ENCODE measurements around the gene ZBTB49. TPM values are rescaled to one million over a fixed set of nuclear protein-coding genes. Genes with fewer than 3 reads are reported as not detected.

ZBTB49 gene
- polyA plus RNA-seq, 5 donors: 8.3 to 12.7 (median 9.8) TPM

GRCh38 chr4:4281787-4282186 lies 8.3 kb upstream of the ZBTB49 start:
- DNase-seq: no peak

DNA sequence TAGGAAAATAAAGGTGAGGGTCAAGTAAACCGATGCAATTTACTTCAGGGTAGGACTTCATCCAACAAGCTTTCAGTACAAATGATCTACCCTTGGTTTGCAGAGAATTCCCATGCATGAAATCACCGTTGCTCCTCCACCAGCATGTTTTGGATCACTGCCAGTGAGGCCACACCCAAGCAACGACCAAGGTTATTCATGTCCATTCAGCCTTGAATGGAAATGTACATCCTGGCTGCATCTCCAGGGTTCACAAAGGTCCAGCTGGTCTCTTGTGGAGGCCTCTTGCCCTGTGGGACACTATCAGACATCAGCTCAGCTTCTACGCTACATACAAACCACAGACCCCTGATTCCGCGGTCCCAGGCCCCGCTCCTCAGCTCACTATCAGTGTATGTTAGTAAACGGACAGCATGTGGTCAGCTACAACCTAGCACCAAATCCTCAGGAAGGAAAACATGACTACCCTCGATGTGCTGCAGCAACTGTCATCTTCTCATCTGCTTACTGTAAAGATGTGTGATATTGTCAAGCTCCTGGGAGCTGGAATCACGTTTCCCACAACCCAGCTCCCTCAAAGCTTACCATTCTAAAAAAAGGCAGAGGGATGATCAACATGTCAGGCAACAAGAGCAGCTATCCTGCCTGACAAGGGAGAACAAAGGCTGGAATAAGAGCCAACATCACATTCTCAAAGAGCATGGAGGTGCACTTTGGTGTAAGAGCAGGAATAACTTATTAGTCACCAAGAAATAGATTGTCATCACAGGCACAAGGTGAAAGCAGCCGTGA lies 5.0 kb upstream of the ZBTB49 start:
- no peak for DNase-seq

GRCh38 chr4:4288098-4288497 lies 2.0 kb upstream of the ZBTB49 start:
- DNase-seq: no peak

- DNase-seq: no peak
Measured at GRCh38 chr4:4289055-4289454, 996 bp upstream of the ZBTB49 start.

DNA sequence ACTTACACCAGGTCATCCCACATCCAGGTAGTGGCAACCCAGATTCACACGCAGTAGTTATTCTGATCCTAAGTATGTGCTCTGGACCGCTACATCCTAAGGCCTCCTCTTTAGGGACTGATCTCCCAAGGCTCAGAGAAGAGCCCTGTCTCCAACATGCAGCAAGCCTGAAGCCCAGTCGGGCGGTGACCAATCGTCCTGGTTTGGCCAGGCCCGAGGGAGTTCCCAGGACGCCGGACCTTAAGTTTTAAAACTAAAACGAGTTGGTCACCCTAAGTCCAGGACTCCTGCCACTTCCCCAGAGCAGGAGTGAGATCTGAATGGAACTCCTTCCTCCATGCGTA lies 482 bp upstream of the ZBTB49 start:
- DNase-seq: no peak

DNA sequence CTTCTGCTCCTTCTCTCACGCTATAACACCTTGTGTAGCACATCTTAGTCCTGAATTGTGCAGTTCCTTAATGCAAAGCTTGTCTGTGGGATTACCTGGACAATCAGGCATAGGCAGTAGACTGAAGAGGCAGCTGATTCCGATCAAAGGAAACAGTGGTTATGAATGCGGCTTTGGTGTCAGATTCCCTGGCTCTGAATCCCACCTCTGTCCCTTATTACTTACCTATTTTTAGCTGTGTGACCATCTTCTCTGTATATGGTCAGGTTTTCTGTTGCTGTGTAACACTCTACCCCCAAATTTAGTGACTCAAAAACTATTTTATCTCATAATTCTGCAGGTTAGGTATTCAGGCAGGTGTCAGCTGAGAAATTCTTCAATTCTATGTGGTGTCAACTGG lies 3.2 kb downstream of the ZBTB49 start:
- no peak for DNase-seq

DNA sequence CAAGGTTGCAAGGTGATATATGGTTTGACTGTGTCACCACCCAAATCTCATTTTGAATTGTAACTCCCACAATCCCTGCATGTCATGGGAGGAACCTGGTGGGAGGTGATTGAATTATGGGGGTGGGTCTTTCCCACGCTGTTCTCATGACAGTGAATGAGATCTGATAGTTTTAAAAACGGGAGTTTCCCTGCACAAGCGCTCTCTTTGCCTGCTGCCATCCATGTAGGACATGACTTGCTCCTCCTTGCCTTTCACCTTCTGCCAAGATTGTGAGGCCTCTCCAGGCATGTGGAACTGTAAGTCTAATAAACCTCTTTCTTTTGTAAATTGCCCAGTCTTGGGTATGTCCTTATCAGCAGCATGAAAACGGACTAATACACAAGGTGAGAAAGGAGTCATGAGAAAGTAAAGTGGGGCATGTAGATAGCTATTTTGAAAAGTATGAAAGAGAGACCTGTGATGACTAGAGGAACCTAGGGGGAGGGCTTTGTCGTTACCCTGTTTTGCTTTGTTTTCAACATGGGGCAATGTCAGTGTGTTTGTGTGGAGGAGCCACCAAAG lies 6.3 kb downstream of the ZBTB49 start:
- no peak for DNase-seq

DNA sequence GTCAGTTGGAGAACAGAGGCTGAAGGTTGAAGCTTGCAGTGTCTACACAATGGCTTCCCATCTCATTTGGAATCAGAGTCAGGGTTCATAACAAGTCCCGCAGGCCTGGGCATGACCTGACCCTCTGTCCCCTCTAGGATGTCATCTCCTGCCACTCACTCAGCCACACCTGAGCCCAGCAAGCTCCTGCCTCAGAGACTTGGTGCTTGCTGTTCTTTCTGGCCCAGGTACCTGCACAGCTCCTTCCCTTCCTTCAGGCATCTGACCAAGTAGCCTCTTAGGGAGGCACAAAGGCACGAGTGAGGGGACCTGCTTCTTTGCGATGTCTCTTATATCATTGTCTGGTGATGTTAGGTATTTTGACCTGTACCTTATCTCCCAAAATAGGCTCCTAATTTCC lies 9.0 kb downstream of the ZBTB49 start:
- no peak for DNase-seq

DNA sequence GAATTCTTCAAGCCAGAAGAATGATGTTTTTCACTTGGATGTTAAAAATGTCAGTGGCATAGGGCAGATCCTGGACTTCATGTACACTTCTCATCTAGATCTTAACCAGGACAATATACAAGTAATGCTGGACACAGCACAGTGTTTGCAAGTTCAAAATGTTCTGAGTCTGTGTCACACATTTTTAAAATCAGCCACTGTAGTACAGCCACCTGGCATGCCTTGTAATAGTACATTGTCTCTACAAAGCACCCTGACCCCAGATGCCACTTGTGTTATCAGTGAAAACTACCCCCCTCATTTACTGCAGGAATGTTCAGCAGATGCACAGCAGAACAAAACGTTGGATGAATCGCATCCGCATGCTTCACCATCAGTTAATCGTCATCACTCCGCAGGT lies 11.9 kb downstream of the ZBTB49 start:
- DNase-seq: no peak

- DNase-seq: no peak
Measured at GRCh38 chr4:4302416-4302815, 12.4 kb downstream of the ZBTB49 start.

DNA sequence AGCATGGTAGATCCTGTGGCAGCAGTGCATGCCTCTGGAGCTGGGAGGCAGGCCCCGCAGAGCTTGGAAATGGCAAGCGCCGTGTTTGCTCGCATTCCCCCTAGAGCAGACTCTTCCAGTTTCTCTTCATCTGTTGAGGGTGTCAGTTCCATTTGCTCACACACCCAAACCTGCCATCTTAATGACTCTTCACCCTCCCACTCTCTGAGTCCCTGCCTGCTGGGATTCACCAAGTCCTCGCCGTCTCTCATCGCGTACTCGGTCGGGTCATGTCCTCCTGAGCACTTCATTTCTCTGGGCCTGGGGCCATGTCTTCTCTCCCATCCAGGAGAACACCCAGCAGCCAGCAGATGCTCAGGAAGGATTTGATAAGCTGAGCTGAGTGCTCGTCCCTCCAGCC lies 16.9 kb downstream of the ZBTB49 start:
- DNase-seq: no peak

DNA sequence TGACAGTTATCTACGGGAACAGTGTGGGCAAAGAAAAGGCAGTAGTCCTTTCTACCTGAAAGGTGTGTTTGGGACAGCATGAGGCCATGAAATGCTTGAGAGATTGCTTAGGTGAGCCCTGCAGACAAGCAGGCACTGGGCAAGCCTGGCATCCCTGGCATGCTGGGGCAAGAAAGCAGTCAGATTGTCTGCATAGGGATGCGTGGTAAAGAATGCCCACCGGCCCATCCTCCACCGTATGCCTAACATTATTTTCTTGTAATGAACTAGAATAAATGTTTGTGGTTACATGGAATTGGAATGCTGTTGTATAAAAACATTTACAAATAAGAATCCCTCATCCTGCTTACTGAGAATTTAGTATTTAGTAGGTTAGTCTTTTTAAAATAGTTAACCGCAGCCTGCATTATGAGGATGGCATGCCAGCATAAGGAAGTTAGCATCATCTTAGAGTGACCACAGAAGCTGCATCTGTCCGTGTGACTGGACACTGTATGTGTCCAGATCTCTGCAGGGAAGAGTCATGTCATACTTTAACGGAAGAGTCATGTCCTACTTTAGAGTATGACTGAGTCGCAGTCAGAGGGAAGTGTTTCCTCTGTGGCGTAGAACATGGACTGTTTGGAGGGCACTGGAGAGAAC lies 18.9 kb downstream of the ZBTB49 start:
- no peak for DNase-seq

GRCh38 chr4:4311193-4311592 lies 21.1 kb downstream of the ZBTB49 start:
- no peak for DNase-seq

DNA sequence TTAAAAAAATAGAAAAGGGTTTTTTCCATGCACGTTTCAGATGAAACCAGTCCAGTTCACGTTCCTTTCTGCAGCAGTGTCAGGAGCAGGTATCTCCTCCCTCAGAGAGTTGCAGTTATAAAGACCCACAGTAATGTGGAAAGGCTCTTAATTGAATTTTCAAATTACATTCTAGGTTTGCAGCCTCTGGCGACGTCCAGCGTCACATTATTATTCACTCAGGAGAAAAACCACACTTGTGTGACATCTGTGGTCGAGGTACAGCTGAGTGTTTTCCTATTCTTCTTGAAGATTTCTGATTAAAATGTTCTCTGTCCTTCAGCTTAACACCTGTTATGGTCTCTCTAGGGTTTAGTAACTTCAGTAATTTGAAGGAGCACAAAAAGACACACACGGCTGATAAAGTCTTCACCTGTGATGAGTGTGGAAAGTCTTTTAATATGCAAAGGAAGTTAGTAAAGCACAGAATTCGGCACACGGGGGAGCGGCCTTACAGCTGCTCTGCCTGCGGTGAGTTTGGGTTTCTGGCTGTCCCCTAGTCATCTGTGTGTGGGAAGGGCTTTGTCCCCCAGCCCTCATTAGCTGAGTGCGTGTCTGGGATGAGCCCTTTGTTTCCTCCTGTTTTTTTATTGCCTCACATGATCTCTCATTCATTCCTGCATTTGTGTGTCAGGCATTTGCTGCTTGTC lies 25.6 kb downstream of the ZBTB49 start:
- DNase-seq: no peak

DNA sequence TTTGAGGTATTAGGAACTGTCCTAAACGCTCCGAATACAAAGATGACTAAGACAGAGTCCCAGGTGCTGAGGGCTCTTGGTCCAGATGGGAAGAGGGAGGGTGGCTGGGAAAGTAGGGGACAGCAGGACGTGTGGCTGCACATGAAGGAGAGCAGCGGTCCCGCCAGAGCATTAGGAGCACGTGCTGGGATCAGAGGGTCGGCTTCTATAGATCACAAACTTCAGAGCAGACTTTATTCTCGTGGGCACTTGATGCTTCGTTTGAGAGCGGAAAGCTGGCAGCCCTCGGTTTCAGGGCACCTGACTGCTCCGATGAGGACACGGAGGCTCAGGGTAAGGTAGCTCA lies 26.1 kb downstream of the ZBTB49 start:
- DNase-seq: no peak

DNA sequence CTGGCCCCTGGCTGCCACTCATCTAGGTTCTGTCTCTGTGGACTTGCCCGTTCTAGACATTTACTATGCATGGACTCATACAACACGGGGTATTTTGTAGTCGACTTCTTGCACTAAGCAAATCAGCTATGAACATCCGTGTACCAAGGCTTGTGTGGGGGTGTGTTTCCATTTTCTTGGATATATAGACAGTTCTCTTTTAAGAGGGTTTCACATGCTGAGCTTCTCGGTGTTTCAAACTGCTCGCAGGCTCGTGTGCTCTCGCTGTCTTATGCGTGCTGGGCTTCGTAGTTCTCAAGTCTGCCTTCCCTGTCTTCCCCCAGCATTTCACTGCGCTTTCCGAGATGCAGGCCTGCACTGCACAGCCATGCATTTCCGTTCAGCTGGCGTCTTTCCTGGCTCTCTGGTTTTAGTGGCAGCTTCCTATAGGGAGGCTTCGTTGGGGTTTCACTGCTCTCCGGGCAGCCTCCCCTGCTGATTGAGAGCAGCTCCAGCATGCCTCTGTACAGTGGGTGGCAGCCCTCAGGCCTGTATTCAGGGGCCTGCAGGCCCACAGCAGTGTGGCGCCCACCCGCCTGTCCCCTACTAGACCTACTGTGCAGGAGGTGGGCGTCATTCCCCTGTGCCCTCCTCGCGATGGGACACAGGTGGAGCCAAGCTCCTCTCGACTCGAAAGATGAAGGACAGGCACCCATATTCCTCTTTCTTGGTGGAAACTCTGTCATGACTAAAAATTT lies 27.6 kb downstream of the ZBTB49 start:
- no peak for DNase-seq

- no peak for DNase-seq
Measured at GRCh38 chr4:4320528-4320927, 30.5 kb downstream of the ZBTB49 start.

GRCh38 chr4:4320951-4321714 lies 31.1 kb downstream of the ZBTB49 start:
- no peak for DNase-seq

DNA sequence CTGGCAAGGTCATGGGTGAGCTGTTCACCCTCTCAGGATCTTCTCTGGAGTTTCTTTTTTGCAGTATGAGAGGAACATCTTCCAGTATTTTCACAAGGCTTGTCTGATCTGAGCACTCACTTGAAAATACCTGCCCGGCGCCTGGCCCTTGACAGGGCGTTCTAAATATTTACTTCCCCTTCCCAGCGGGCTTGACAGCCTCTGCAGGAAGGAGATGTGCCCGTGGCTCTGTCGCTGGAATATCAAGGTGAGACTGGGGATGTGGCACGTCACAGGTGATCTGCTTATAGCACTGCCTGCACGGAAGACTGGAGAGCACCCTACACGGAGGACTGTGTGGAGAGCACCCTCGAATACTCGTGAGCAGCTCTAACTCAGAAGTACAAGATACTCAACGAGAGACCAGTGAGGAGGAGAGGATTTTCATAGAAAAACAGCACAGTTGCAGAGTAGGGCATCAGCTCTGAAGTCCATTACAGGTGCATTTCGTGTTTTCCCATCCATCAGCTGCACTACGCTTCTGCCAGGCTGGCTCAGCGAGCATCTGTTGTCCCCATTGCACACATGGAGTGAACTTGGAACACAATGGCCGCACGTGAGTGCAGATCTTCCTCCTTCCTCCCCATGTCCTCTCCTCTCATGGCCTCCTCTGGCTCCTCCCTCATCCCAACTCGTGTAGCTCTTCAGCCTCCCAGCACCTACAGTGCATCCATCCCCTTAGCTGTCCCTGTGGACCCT lies 32.1 kb downstream of the ZBTB49 start:
- no peak for DNase-seq

- no peak for DNase-seq
Measured at GRCh38 chr4:4323705-4324534, 33.9 kb downstream of the ZBTB49 start.
